GM13977 (cell line): ENCODE results near the gene PCDH1.

Source experiments
- DNase-seq: peaks from one replicate; pipeline ENCODE4 v3.0.0; 2012; ENCODE audit warnings: low spot score
- in situ Hi-C: fragments of 300-500 bp; cut with MboI; formaldehyde crosslinking; loops from one replicate; pipeline ENCODE4 v1.12.0; 2022; ENCODE audit warnings: low sequenced_read_pairs, low pct_unique_long_range_greater_than_20kb, mixed read lengths, inconsistent platforms; ENCODE audit not compliant: unreplicated experiment
- TF ChIP-seq, protein P1 (sequence below): IDR thresholded peaks from 2 replicates; pipeline ENCODE4 v1.5.1; 2012; ENCODE audit warnings: mild to moderate bottlenecking, control low read depth; ENCODE audit not compliant: insufficient read depth; ENCODE audit errors: extremely low read depth, missing control alignments

PCDH1 gene

GRCh38 chr5:141850786-141851185, 27.4 kb downstream of the PCDH1 start:
- TF ChIP-seq, protein P1, sequence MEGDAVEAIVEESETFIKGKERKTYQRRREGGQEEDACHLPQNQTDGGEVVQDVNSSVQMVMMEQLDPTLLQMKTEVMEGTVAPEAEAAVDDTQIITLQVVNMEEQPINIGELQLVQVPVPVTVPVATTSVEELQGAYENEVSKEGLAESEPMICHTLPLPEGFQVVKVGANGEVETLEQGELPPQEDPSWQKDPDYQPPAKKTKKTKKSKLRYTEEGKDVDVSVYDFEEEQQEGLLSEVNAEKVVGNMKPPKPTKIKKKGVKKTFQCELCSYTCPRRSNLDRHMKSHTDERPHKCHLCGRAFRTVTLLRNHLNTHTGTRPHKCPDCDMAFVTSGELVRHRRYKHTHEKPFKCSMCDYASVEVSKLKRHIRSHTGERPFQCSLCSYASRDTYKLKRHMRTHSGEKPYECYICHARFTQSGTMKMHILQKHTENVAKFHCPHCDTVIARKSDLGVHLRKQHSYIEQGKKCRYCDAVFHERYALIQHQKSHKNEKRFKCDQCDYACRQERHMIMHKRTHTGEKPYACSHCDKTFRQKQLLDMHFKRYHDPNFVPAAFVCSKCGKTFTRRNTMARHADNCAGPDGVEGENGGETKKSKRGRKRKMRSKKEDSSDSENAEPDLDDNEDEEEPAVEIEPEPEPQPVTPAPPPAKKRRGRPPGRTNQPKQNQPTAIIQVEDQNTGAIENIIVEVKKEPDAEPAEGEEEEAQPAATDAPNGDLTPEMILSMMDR, result no peak
- no peak for DNase-seq
- in situ Hi-C loops, result no loop called here

GRCh38 chr5:141850244-141850768, 27.9 kb downstream of the PCDH1 start:
- peak; percentile 80 for DNase-seq
- TF ChIP-seq, protein P1, result no peak
- in situ Hi-C loops, result no loop called here

DNA sequence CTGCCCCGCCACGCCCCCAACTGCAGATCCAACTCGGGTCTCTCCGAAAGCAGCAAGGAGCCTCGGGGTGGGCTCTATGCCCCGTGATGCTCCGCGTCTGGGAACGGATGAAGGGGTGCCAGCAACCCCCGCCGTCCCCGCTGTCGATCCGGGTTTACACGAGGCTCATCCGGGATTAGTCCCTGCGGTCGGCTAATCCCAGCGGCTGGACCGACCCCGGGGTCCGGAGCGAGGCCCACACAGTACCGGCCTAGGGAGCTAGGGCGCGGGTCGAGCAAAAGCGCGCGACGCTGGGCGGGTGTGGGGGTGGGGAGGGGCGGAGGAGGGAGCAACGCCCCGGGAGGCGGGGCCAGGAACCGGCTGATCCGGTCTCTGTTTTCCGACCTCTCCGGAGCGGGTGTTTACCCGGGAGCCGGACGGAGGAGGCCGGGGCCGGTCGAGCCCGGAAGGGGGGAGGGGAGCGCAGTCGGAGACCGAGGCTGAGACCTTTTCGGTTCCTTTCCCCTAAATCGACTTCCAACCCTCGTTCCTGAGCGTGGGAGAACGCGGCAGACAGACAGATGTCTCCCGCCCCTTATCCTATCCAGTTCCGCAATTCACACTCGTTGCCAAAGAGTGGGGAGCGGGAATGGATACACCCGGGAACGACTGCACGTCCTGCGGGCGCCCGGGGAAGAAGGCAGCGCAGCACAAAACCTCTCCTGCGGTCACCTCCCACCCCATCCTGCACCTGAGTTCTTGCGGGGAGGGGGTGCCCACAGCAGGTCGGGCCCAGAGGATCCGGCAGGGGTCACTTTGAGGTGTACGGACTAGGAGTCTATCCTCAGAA, 28.6 kb downstream of the PCDH1 start:
- peak; percentile 92 for DNase-seq
- TF ChIP-seq, protein P1, result no peak

GRCh38 chr5:141848744-141849414, 29.3 kb downstream of the PCDH1 start:
- in situ Hi-C loops, result no loop called here
- TF ChIP-seq, protein P1, result no peak
- DNase-seq, result no peak

More for the DNA sequence above, 28.6 kb downstream of the PCDH1 start:
- in situ Hi-C loops, result no loop called here

- DNase-seq, result no peak
- TF ChIP-seq, protein P1, result no peak
- in situ Hi-C loops, result no loop called here
These were observed 32.2 kb downstream of the PCDH1 start for GRCh38 chr5:141846031-141846430.

GRCh38 chr5:141845371-141845851, 32.8 kb downstream of the PCDH1 start:
- TF ChIP-seq, protein P1, result peak; percentile 13
- no peak for DNase-seq
- in situ Hi-C loops, result no loop called here
